ENCODE results near the gene ZNF512. TPM values are rescaled to one million over a fixed set of nuclear protein-coding genes. Genes with fewer than 3 reads are reported as not detected.

Gene ZNF512
- total RNA-seq, 1 experiment from 2014 or later = 34.2 TPM

- H3K27ac Mint-ChIP-seq = no peak overlapping the region
- H3K4me1 Mint-ChIP-seq = no peaks in the 10 kb centered on the region
- POLR2A ChIA-PET = no interaction called here
- peaks cover 32% of the 10 kb centered on the region for H3K36me3 Mint-ChIP-seq
- ATAC-seq = no peak
- CTCF ChIA-PET = interaction anchor here (1.3 to 1.5 kb wide), 2 partner anchors 36 to 974 kb away, joined by 3 read pairs; no protein-coding TSS in a partner anchor
- TF ChIP-seq CREM (CRISPR knock-in tag; IDR thresholded peaks at IDR 0.05) (no peak), ELF4 (CRISPR knock-in tag; IDR thresholded peaks at IDR 0.05; ENCODE audit: low read depth) (no peak), PRDM15 (CRISPR knock-in tag; IDR thresholded peaks at IDR 0.05) (no peak), FOXJ3 (CRISPR knock-in tag; IDR thresholded peaks at IDR 0.05; ENCODE audit: borderline replicate concordance) (no peak), MAX (CRISPR knock-in tag; IDR thresholded peaks at IDR 0.05) (no peak), CTCF (IDR thresholded peaks at IDR 0.05) (no peak), CREB1 (CRISPR knock-in tag; IDR thresholded peaks at IDR 0.05) (no peak), RORB (CRISPR knock-in tag; IDR thresholded peaks at IDR 0.05) (no peak), TCF7 (CRISPR knock-in tag; IDR thresholded peaks at IDR 0.05; ENCODE audit: low read depth) (no peak), ARID4B (CRISPR knock-in tag; IDR thresholded peaks at IDR 0.05; ENCODE audit: borderline replicate concordance) (no peak), HMGA2 (CRISPR knock-in tag; IDR thresholded peaks at IDR 0.05) (no peak), CBFB (CRISPR knock-in tag; IDR thresholded peaks at IDR 0.05; ENCODE audit: low read depth) (no peak), AR (CRISPR knock-in tag; IDR thresholded peaks at IDR 0.05) (no peak), FOXP1 (CRISPR knock-in tag; IDR thresholded peaks at IDR 0.05; ENCODE audit: borderline replicate concordance) (no peak), NFE2L1 (CRISPR knock-in tag; IDR thresholded peaks at IDR 0.05) (no peak), STAT6 (CRISPR knock-in tag; conservative IDR thresholded peaks at IDR 0.05; ENCODE audit: low read depth) (no peak), ZBTB43 (CRISPR knock-in tag; IDR thresholded peaks at IDR 0.05) (no peak), TP53 (CRISPR knock-in tag; IDR thresholded peaks at IDR 0.05) (no peak)
- H3K9me3 Mint-ChIP-seq = no peaks in the 10 kb centered on the region
- H3K4me3 Mint-ChIP-seq = no peak overlapping the region
- DNase-seq (ENCODE audit: low spot score) = no peak
- H3K27me3 Mint-ChIP-seq (ENCODE audit: low read depth) = no peaks in the 10 kb centered on the region
These were observed 64.4 kb downstream of the ZNF512 start for GRCh38 chr2:27647289-27647688.

All from WTC11 (cell line).